OCI-LY7 (cell line): ENCODE data around the gene MTNR1A. TPM values are rescaled to one million over a fixed set of nuclear protein-coding genes. Genes with fewer than 3 reads are reported as not detected.

ENCODE experiments used
- BruUV-seq: library from RNA; stranded (reverse); fragments of 400-500 nt; replicated peaks from 2 replicates; lab custom pipeline; 2021; lab: Mats Ljungman, UMichigan
- CTCF ChIA-PET: fragments of 300-600 bp; sonication (Branson Sonifier 250); formaldehyde crosslinking; loops from one replicate; lab custom pipeline; 2022; ENCODE audit warnings: antibody characterized with exemption; ENCODE audit not compliant: unreplicated experiment; lab: Charles Lee
- POLR2A ChIA-PET: fragments of 300-600 bp; sonication (Branson Sonifier 250); formaldehyde crosslinking; loops from one replicate; lab custom pipeline; 2022; ENCODE audit warnings: antibody characterized with exemption; lab: Charles Lee
- DNase-seq: peaks from one replicate; pipeline ENCODE4 v3.0.0-alpha.2; 2015; ENCODE audit warnings: low spot score
- H2AFZ ChIP-seq: fragments of 200-600 bp; sonication (generic), shearing (Covaris generic); 2 replicates; pipeline ENCODE4 v1.6.1; 2014; ENCODE audit warnings: mild to moderate bottlenecking, antibody characterized with exemption, low read length, moderate library complexity
- H3K27ac ChIP-seq: fragments of 200-600 bp; sonication (generic); 2 replicates; pipeline ENCODE4 v1.5.1; 2014; ENCODE audit warnings: mixed run types, low read depth, mild to moderate bottlenecking, moderate library complexity, low read length, inconsistent platforms; ENCODE audit not compliant: poor library complexity, severe bottlenecking
- H3K36me3 ChIP-seq: fragments of 200-600 bp; sonication (generic); 2 replicates; pipeline ENCODE4 v1.6.1; 2014; ENCODE audit warnings: mild to moderate bottlenecking, antibody characterized with exemption, low read length, moderate library complexity, mixed read lengths; ENCODE audit not compliant: insufficient read depth
- H3K4me1 ChIP-seq: fragments of 200-600 bp; sonication (generic); 2 replicates; pipeline ENCODE4 v1.5.1; 2014; ENCODE audit warnings: mild to moderate bottlenecking, low read length; ENCODE audit not compliant: insufficient read depth, poor library complexity, severe bottlenecking
- H3K4me2 ChIP-seq: fragments of 200-600 bp; sonication (generic); 2 replicates; pipeline ENCODE4 v1.6.1; 2014; ENCODE audit warnings: mild to moderate bottlenecking, low read length
- H3K4me3 ChIP-seq: fragments of 200-600 bp; sonication (generic); 2 replicates; pipeline ENCODE4 v1.5.1; 2014; ENCODE audit warnings: mild to moderate bottlenecking, low read depth, low read length; ENCODE audit not compliant: poor library complexity, severe bottlenecking
- H3K79me2 ChIP-seq: fragments of 200-600 bp; sonication (generic); 2 replicates; pipeline ENCODE4 v1.6.1; 2016; ENCODE audit warnings: low read depth, mild to moderate bottlenecking, low read length, moderate library complexity, mixed read lengths; ENCODE audit not compliant: insufficient read depth
- H3K9me2 ChIP-seq: fragments of 200-600 bp; sonication (generic); 2 replicates; pipeline ENCODE4 v1.6.1; 2016; ENCODE audit warnings: mild to moderate bottlenecking, low read length, mixed read lengths; ENCODE audit not compliant: insufficient read depth
- H3K9me3 ChIP-seq: fragments of 200-600 bp; sonication (generic); 2 replicates; pipeline ENCODE4 v1.6.1; 2014; ENCODE audit warnings: mild to moderate bottlenecking, mixed run types, low read length, mixed read lengths
- H4K20me1 ChIP-seq: fragments of 200-600 bp; sonication (generic); 2 replicates; pipeline ENCODE4 v1.6.1; 2014; ENCODE audit warnings: mild to moderate bottlenecking, antibody characterized with exemption, low read length, moderate library complexity, mixed read lengths; ENCODE audit not compliant: insufficient read depth
- EZH2phosphoT487 ChIP-seq: fragments of 200-600 bp; sonication (generic); IDR thresholded peaks from 2 replicates; pipeline ENCODE4 v1.6.1; 2018; ENCODE audit warnings: low read depth, borderline replicate concordance, mild to moderate bottlenecking, mixed run types, antibody characterized with exemption, low read length, moderate library complexity, mixed read lengths
- intact Hi-C: fragments of 100-400 bp; cut with micrococcal nuclease; formaldehyde crosslinking; loops from one replicate; pipeline ENCODE4 v1.10.0; 2022; ENCODE audit not compliant: unreplicated experiment
- total RNA-seq, 2 experiments: library from RNA; depleted of rRNA in 1 of 2; stranded (reverse); fragments of >200 nt in 1 of 2; shearing (Covaris generic) in 1 of 2; gene quantifications; 2 replicates each; pipeline ENCODE4 v1.2.3, GENCODE V29; 2014 to 2022
- TF ChIP-seq, protein P1 (sequence below): fragments of 200-600 bp; sonication (generic); conservative IDR thresholded peaks from 2 replicates; pipeline ENCODE4 v1.5.1; 2014; ENCODE audit warnings: mild to moderate bottlenecking, antibody characterized with exemption, low read length, moderate library complexity, mixed read lengths

Gene MTNR1A
- total RNA-seq, 2 experiments from 2014 or later, result not detected

DNA sequence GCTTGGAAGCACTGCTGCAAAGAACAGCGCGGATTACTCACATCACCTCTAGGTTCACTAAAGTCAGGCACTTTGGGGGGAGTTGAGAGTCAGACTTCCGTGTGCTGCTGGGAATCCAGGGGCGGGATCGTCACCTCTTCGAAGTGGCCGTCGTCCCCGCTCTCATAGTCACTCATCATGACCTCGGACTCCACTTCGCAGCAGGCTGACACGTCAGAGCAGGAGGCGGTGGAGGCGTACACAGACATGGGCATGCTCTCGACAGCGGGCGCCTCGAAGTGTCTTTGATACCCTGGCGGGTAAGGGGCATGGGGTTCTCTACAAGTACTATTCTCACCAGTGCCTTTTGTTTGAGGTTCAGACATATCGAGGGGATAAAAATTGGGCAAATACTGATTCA is 33.1 kb upstream of the MTNR1A start:
- CTCF ChIA-PET, result no interaction called here
- no peaks in the 10 kb centered on the region for H3K9me2 ChIP-seq
- no peaks in the 10 kb centered on the region for H3K9me3 ChIP-seq
- no peaks in the 10 kb centered on the region for H3K4me1 ChIP-seq
- H3K27ac ChIP-seq, result no peak overlapping the region
- no peak overlapping the region for H3K4me3 ChIP-seq
- no TSS peak for BruUV-seq
- H3K36me3 ChIP-seq, result no peaks in the 10 kb centered on the region
- H2AFZ ChIP-seq, result no peak overlapping the region
- DNase-seq, result no peak
- POLR2A ChIA-PET, result interaction anchor here (0.6 kb wide), 1 partner anchor 312 kb away, joined by 3 read pairs; no protein-coding TSS in a partner anchor
- intact Hi-C loops, result no loop called here
- H3K79me2 ChIP-seq, result no peaks in the 10 kb centered on the region
- TF ChIP-seq, protein P1, sequence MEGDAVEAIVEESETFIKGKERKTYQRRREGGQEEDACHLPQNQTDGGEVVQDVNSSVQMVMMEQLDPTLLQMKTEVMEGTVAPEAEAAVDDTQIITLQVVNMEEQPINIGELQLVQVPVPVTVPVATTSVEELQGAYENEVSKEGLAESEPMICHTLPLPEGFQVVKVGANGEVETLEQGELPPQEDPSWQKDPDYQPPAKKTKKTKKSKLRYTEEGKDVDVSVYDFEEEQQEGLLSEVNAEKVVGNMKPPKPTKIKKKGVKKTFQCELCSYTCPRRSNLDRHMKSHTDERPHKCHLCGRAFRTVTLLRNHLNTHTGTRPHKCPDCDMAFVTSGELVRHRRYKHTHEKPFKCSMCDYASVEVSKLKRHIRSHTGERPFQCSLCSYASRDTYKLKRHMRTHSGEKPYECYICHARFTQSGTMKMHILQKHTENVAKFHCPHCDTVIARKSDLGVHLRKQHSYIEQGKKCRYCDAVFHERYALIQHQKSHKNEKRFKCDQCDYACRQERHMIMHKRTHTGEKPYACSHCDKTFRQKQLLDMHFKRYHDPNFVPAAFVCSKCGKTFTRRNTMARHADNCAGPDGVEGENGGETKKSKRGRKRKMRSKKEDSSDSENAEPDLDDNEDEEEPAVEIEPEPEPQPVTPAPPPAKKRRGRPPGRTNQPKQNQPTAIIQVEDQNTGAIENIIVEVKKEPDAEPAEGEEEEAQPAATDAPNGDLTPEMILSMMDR, result no peak
- no peak for TF ChIP-seq EZH2phosphoT487
- no peaks in the 10 kb centered on the region for H4K20me1 ChIP-seq
- H3K4me2 ChIP-seq, result no peak overlapping the region

DNA sequence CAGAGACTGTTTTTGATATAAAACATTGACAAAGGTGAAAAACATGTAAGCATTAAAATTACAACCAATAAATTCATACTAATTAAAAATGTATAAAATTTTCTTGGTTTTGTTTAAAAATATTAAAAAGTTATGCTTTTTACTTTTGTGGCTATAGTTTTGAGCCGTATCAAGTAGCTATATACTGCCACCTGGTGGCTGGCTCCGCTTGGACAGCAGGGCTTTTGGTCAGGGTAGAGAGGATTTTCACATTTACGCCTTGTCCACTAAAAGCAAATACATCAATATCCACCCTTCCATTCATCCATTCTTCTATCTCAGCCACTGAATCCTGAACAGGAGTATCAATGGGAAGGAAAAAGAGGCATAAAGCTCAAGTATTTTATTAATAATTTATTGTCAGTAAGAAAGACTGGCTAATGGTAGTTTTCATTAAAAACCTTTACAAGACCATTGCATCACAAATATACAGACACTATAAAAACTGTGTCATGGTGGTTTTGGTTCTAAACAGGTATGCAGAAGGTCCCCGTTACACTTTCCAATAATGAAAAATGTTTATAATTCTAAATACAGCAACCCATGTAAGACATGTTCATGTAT is 32.1 kb upstream of the MTNR1A start:
- H3K4me1 ChIP-seq, result no peaks in the 10 kb centered on the region
- TF ChIP-seq EZH2phosphoT487, result no peak
- TF ChIP-seq, protein P1, result peak; percentile 92
- intact Hi-C loops, result loop anchor here (2.0 kb wide), 1 partner anchor 291 kb away; no protein-coding TSS in a partner anchor
- no peak overlapping the region for H2AFZ ChIP-seq
- no peak overlapping the region for H3K4me3 ChIP-seq
- POLR2A ChIA-PET, result no interaction called here
- no peaks in the 10 kb centered on the region for H4K20me1 ChIP-seq
- no TSS peak for BruUV-seq
- CTCF ChIA-PET, result no interaction called here
- H3K79me2 ChIP-seq, result no peaks in the 10 kb centered on the region
- H3K9me3 ChIP-seq, result no peaks in the 10 kb centered on the region
- H3K27ac ChIP-seq, result no peak overlapping the region
- peak; percentile 46 for DNase-seq
- H3K9me2 ChIP-seq, result no peaks in the 10 kb centered on the region
- H3K36me3 ChIP-seq, result no peaks in the 10 kb centered on the region
- H3K4me2 ChIP-seq, result no peak overlapping the region

DNA sequence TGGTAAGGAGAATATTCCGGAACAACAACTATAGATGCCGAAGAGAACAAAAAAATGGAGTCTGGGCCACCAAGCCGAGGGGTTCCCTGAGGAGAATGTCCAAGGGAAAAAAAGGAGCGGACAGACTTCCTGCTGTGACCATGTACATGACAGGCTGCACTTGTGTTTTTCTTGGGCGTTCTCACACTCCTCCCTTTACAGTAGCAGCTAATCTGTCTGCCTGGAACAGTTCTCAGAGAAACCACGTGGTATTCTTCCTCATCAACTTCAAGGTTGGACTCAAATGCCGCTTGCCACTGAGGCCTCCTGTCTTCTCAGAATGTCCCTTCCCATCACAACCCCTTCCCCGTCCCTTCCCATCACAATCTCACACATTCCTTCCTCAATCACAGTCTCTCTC is 30.8 kb upstream of the MTNR1A start:
- H3K36me3 ChIP-seq, result no peaks in the 10 kb centered on the region
- CTCF ChIA-PET, result no interaction called here
- no peaks in the 10 kb centered on the region for H3K79me2 ChIP-seq
- no peak overlapping the region for H3K4me2 ChIP-seq
- H4K20me1 ChIP-seq, result no peaks in the 10 kb centered on the region
- no TSS peak for BruUV-seq
- no peaks in the 10 kb centered on the region for H3K4me1 ChIP-seq
- no peaks in the 10 kb centered on the region for H3K9me2 ChIP-seq
- DNase-seq, result no peak
- no peak overlapping the region for H3K4me3 ChIP-seq
- H3K27ac ChIP-seq, result no peak overlapping the region
- TF ChIP-seq EZH2phosphoT487, result no peak
- TF ChIP-seq, protein P1, result no peak
- intact Hi-C loops, result loop anchor here (2.0 kb wide), 1 partner anchor 289 kb away; no protein-coding TSS in a partner anchor
- POLR2A ChIA-PET, result no interaction called here
- H2AFZ ChIP-seq, result no peak overlapping the region
- no peaks in the 10 kb centered on the region for H3K9me3 ChIP-seq
